Astrocyte (in vitro differentiated cells and primary cell): Measurements from ENCODE around the gene KRTAP5-10. TPM values are rescaled to one million over a fixed set of nuclear protein-coding genes. Genes with fewer than 3 reads are reported as not detected.

Experiments
- DNase-seq: peaks from one replicate; pipeline ENCODE4 v3.0.0-alpha.2; 2010; ENCODE audit warnings: low read depth
- FAIRE-seq: peaks from 2 replicates; lab custom pipeline; 2011; peaks lifted over from hg19 to GRCh38; lab: Jason Lieb, UNC
- H2AFZ ChIP-seq: 2 replicates; pipeline ENCODE4 v1.6.0; 2012; ENCODE audit warnings: low read depth, low read length, inconsistent platforms
- H3K27ac ChIP-seq: 2 replicates; pipeline ENCODE4 v1.5.1; 2011; ENCODE audit warnings: low read depth, low read length, inconsistent platforms
- H3K27me3 ChIP-seq: 2 replicates; pipeline ENCODE4 v1.6.0; 2011; ENCODE audit warnings: low read length, inconsistent platforms; ENCODE audit not compliant: insufficient read depth
- H3K36me3 ChIP-seq: 2 replicates; pipeline ENCODE4 v1.5.1; 2011; ENCODE audit warnings: low read length, inconsistent platforms; ENCODE audit not compliant: insufficient read depth
- H3K4me1 ChIP-seq: 2 replicates; pipeline ENCODE4 v1.5.1; 2011; ENCODE audit warnings: low read length, inconsistent platforms; ENCODE audit not compliant: insufficient read depth
- H3K4me2 ChIP-seq: 2 replicates; pipeline ENCODE4 v1.6.0; 2012; ENCODE audit warnings: low read length, inconsistent platforms
- H3K4me3 ChIP-seq: 2 replicates; pipeline ENCODE4 v1.5.1; 2011; ENCODE audit warnings: low read depth, mild to moderate bottlenecking, low read length, inconsistent platforms; ENCODE audit not compliant: insufficient read depth
- H3K79me2 ChIP-seq: 2 replicates; pipeline ENCODE4 v1.6.0; 2012; ENCODE audit warnings: mild to moderate bottlenecking, low read length, inconsistent platforms; ENCODE audit not compliant: insufficient read depth
- H3K9ac ChIP-seq: 2 replicates; pipeline ENCODE4 v1.6.0; 2012; ENCODE audit warnings: mild to moderate bottlenecking, low read length, inconsistent platforms
- H3K9me3 ChIP-seq: 2 replicates; pipeline ENCODE4 v1.5.1; 2012; ENCODE audit warnings: low read depth, mild to moderate bottlenecking, low read length, inconsistent platforms; ENCODE audit not compliant: insufficient read depth
- H4K20me1 ChIP-seq: 2 replicates; pipeline ENCODE4 v1.6.0; 2012; ENCODE audit warnings: low read length, inconsistent platforms; ENCODE audit not compliant: insufficient read depth
- H3K27ac Mint-ChIP-seq: one replicate; pipeline ENCODE4 v1.8.0; 2021; ENCODE audit warnings: mild to moderate bottlenecking, mixed read lengths; ENCODE audit not compliant: unreplicated experiment
- H3K27me3 Mint-ChIP-seq: one replicate; pipeline ENCODE4 v1.8.0; 2021; ENCODE audit warnings: low read depth, mixed read lengths; ENCODE audit not compliant: unreplicated experiment
- H3K36me3 Mint-ChIP-seq: one replicate; pipeline ENCODE4 v1.8.0; 2021; ENCODE audit warnings: low read depth, mixed read lengths; ENCODE audit not compliant: unreplicated experiment
- H3K4me1 Mint-ChIP-seq: one replicate; pipeline ENCODE4 v1.8.0; 2021; ENCODE audit warnings: low read depth, mixed read lengths; ENCODE audit not compliant: unreplicated experiment
- H3K4me3 Mint-ChIP-seq: one replicate; pipeline ENCODE4 v1.8.0; 2021; ENCODE audit warnings: mild to moderate bottlenecking, moderate library complexity, mixed read lengths; ENCODE audit not compliant: unreplicated experiment
- H3K9me3 Mint-ChIP-seq: one replicate; pipeline ENCODE4 v1.8.0; 2021; ENCODE audit warnings: mild to moderate bottlenecking, mixed read lengths; ENCODE audit not compliant: unreplicated experiment
- CTCF ChIP-seq: IDR thresholded peaks from 2 replicates; pipeline ENCODE4 v1.5.1; 2011; ENCODE audit warnings: low read depth, mild to moderate bottlenecking, inconsistent platforms, low read length, moderate library complexity; ENCODE audit not compliant: insufficient read depth
- EZH2 ChIP-seq: IDR thresholded peaks from 2 replicates; pipeline ENCODE4 v1.6.1; 2012; ENCODE audit warnings: mild to moderate bottlenecking, low read length, inconsistent platforms; ENCODE audit not compliant: insufficient read depth
- total RNA-seq: library from RNA; stranded (reverse); gene quantifications from 2 replicates; pipeline ENCODE4 v1.2.1, GENCODE V29; 2021

Gene KRTAP5-10
- total RNA-seq, 1 donor from 2014 or later: not detected

- Histone ChIP-seq H3K4me3 (no peak overlapping the region), H3K27ac (no peak overlapping the region), H2AFZ (no peak overlapping the region), H3K79me2 (no peaks in the 10 kb centered on the region), H4K20me1 (no peaks in the 10 kb centered on the region), H3K4me1 (no peaks in the 10 kb centered on the region), H3K4me2 (no peak overlapping the region), H3K36me3 (no peaks in the 10 kb centered on the region), H3K9me3 (no peaks in the 10 kb centered on the region), H3K27me3 (peaks cover 5% of the 10 kb centered on the region), H3K9ac (no peak overlapping the region)
- FAIRE-seq (no peak), DNase-seq (no peak)
- no peak overlapping the region for H3K27ac Mint-ChIP-seq
- TF ChIP-seq EZH2 (no peak), CTCF (no peak)
- H3K9me3 Mint-ChIP-seq: peaks cover 6% of the 10 kb centered on the region
- no peak overlapping the region for H3K4me3 Mint-ChIP-seq
- H3K27me3 Mint-ChIP-seq: peaks cover 22% of the 10 kb centered on the region
- no peaks in the 10 kb centered on the region for H3K4me1 Mint-ChIP-seq
- H3K36me3 Mint-ChIP-seq: no peaks in the 10 kb centered on the region
Measured at GRCh38 chr11:71558996-71559395, 6.4 kb upstream of the KRTAP5-10 start.

- no peak overlapping the region for H3K4me2 ChIP-seq
- no peaks in the 10 kb centered on the region for H4K20me1 ChIP-seq
- no peak overlapping the region for H3K4me3 ChIP-seq
- Mint-ChIP-seq H3K27me3 (peaks cover 39% of the 10 kb centered on the region), H3K9me3 (peaks cover 6% of the 10 kb centered on the region), H3K36me3 (no peaks in the 10 kb centered on the region), H3K27ac (no peak overlapping the region), H3K4me1 (no peaks in the 10 kb centered on the region), H3K4me3 (no peak overlapping the region)
- H3K79me2 ChIP-seq: no peaks in the 10 kb centered on the region
- FAIRE-seq: no peak
- no peaks in the 10 kb centered on the region for H3K9me3 ChIP-seq
- peaks cover 5% of the 10 kb centered on the region for H3K27me3 ChIP-seq
- H3K4me1 ChIP-seq: no peaks in the 10 kb centered on the region
- no peak overlapping the region for H3K9ac ChIP-seq
- H3K36me3 ChIP-seq: no peaks in the 10 kb centered on the region
- TF ChIP-seq CTCF (no peak), EZH2 (no peak)
- H3K27ac ChIP-seq: no peak overlapping the region
- no peak for DNase-seq
- no peak overlapping the region for H2AFZ ChIP-seq
Measured at GRCh38 chr11:71562120-71562519, 3.2 kb upstream of the KRTAP5-10 start.

GRCh38 chr11:71563406-71563805 is 2.0 kb upstream of the KRTAP5-10 start:
- no peak overlapping the region for H2AFZ ChIP-seq
- H3K27me3 Mint-ChIP-seq: peaks cover 51% of the 10 kb centered on the region
- H3K4me2 ChIP-seq: no peak overlapping the region
- H3K27me3 ChIP-seq: peaks cover 2% of the 10 kb centered on the region
- no peaks in the 10 kb centered on the region for H3K4me1 ChIP-seq
- peaks cover 2% of the 10 kb centered on the region for H3K9me3 Mint-ChIP-seq
- peak; percentile 39 for DNase-seq
- no peaks in the 10 kb centered on the region for H4K20me1 ChIP-seq
- no peaks in the 10 kb centered on the region for H3K4me1 Mint-ChIP-seq
- no peaks in the 10 kb centered on the region for H3K36me3 ChIP-seq
- no peak overlapping the region for H3K27ac ChIP-seq
- no peaks in the 10 kb centered on the region for H3K79me2 ChIP-seq
- H3K36me3 Mint-ChIP-seq: no peaks in the 10 kb centered on the region
- H3K27ac Mint-ChIP-seq: no peak overlapping the region
- H3K4me3 Mint-ChIP-seq: no peak overlapping the region
- no peak overlapping the region for H3K4me3 ChIP-seq
- TF ChIP-seq CTCF (peak; percentile 4), EZH2 (no peak)
- FAIRE-seq: no peak
- H3K9ac ChIP-seq: no peak overlapping the region
- no peaks in the 10 kb centered on the region for H3K9me3 ChIP-seq
